IMR-90 (cell line): ENCODE data around the gene IL15RA. TPM values are rescaled to one million over a fixed set of nuclear protein-coding genes. Genes with fewer than 3 reads are reported as not detected.

Experiments
- ATAC-seq: fragments of 200-7000 bp; cut with Tn5 transposase; 2 replicates; pipeline ENCODE4 v1.9.1; 2020; ENCODE audit warnings: low read depth, mild to moderate bottlenecking, moderate library complexity
- BruUV-seq: library from RNA; stranded (reverse); fragments of 400-500 nt; replicated peaks from 2 replicates; lab custom pipeline; 2021; lab: Mats Ljungman, UMichigan
- CTCF ChIA-PET: fragments of 300-600 bp; formaldehyde crosslinking; extraction: SDS; loops from one replicate; lab custom pipeline; 2021; ENCODE audit warnings: antibody characterized with exemption; lab: Yijun Ruan, JAX
- POLR2A ChIA-PET: fragments of 300-600 bp; sonication (Branson Sonifier 250); formaldehyde crosslinking; loops from one replicate; lab custom pipeline; 2022; ENCODE audit warnings: antibody characterized with exemption; ENCODE audit not compliant: unreplicated experiment; lab: Charles Lee
- DNase-seq: peaks from one replicate; pipeline ENCODE4 v3.0.0; 2013
- H2AFZ ChIP-seq: replicated peaks from 2 replicates; pipeline ENCODE3; 2013; ENCODE audit warnings: low read length, mild to moderate bottlenecking; ENCODE audit not compliant: poor library complexity
- H2AK5ac ChIP-seq: 2 replicates; pipeline ENCODE4 v1.6.1; 2013; ENCODE audit warnings: low read depth, low read length, inconsistent platforms
- H2AK9ac ChIP-seq: replicated peaks from 2 replicates; pipeline ENCODE3; 2013; ENCODE audit warnings: mild to moderate bottlenecking, low read depth, low read length, moderate library complexity; ENCODE audit not compliant: poor library complexity
- H2BK120ac ChIP-seq: 2 replicates; pipeline ENCODE4 v1.6.1; 2013; ENCODE audit warnings: low read depth, low read length, inconsistent platforms
- H2BK15ac ChIP-seq: 3 replicates; pipeline ENCODE4 v1.6.1; 2013; ENCODE audit warnings: low read depth, low read length, inconsistent platforms
- H2BK20ac ChIP-seq: 2 replicates; pipeline ENCODE4 v1.6.1; 2013; ENCODE audit warnings: low read depth, mild to moderate bottlenecking, inconsistent platforms, low read length, moderate library complexity
- H2BK5ac ChIP-seq: 2 replicates; pipeline ENCODE4 v1.6.1; 2013; ENCODE audit warnings: mild to moderate bottlenecking, low read depth, low read length, inconsistent platforms; ENCODE audit not compliant: poor library complexity, severe bottlenecking
- H3K14ac ChIP-seq: replicated peaks from 2 replicates; pipeline ENCODE4 v1.6.1; 2013; ENCODE audit warnings: low read depth, low read length, inconsistent platforms
- H3K18ac ChIP-seq: 2 replicates; pipeline ENCODE4 v1.6.1; 2013; ENCODE audit warnings: low read depth, low read length, control low read depth
- H3K23ac ChIP-seq: 2 replicates; pipeline ENCODE4 v1.6.1; 2013; ENCODE audit warnings: low read depth, low read length, inconsistent platforms
- H3K27ac ChIP-seq: 2 replicates; pipeline ENCODE4 v1.5.1; 2013; ENCODE audit warnings: mild to moderate bottlenecking, control low read depth, low read length; ENCODE audit not compliant: insufficient read depth
- H3K27me3 ChIP-seq: 2 replicates; pipeline ENCODE4 v1.6.1; 2013; ENCODE audit warnings: low read length; ENCODE audit not compliant: control insufficient read depth, insufficient read depth
- H3K36me3 ChIP-seq: 2 replicates; pipeline ENCODE4 v1.6.1; 2013; ENCODE audit warnings: low read length, mixed read lengths; ENCODE audit not compliant: control insufficient read depth, insufficient read depth
- H3K4ac ChIP-seq: 2 replicates; pipeline ENCODE4 v1.6.1; 2013; ENCODE audit warnings: low read depth, low read length, inconsistent platforms
- H3K4me1 ChIP-seq: 2 replicates; pipeline ENCODE4 v1.6.1; 2013; ENCODE audit warnings: low read length, mixed read lengths; ENCODE audit not compliant: control insufficient read depth, insufficient read depth
- H3K4me2 ChIP-seq: 2 replicates; pipeline ENCODE4 v1.6.1; 2013; ENCODE audit warnings: low read depth, mild to moderate bottlenecking, control low read depth, low read length, moderate library complexity
- H3K4me3 ChIP-seq: 2 replicates; pipeline ENCODE4 v1.5.1; 2013; ENCODE audit warnings: low read depth, mild to moderate bottlenecking, control low read depth, low read length, moderate library complexity; ENCODE audit not compliant: insufficient read depth
- H3K56ac ChIP-seq: 2 replicates; pipeline ENCODE4 v1.6.1; 2013; ENCODE audit warnings: low read length, inconsistent platforms; ENCODE audit not compliant: insufficient read depth; ENCODE audit errors: extremely low read depth
- H3K79me1 ChIP-seq, 2 experiments: 2 replicates each; pipeline ENCODE4 v1.6.1; 2013; ENCODE audit warnings: low read length in 2 of 2, inconsistent platforms in 1 of 2, low read depth in 1 of 2
- H3K9ac ChIP-seq: 2 replicates; pipeline ENCODE4 v1.6.1; 2013; ENCODE audit warnings: low read depth, low read length, control low read depth
- H3K9me1 ChIP-seq: 2 replicates; pipeline ENCODE4 v1.6.1; 2013; ENCODE audit warnings: low read length, inconsistent platforms; ENCODE audit not compliant: insufficient read depth
- H3K9me3 ChIP-seq: 2 replicates; pipeline ENCODE4 v1.6.1; 2013; ENCODE audit warnings: low read length; ENCODE audit not compliant: control insufficient read depth, insufficient read depth
- H4K20me1 ChIP-seq: 2 replicates; pipeline ENCODE4 v1.6.1; 2013; ENCODE audit warnings: low read length, inconsistent platforms; ENCODE audit not compliant: insufficient read depth
- H4K5ac ChIP-seq: 2 replicates; pipeline ENCODE4 v1.6.1; 2013; ENCODE audit warnings: mild to moderate bottlenecking, low read depth, low read length, control low read depth
- H4K8ac ChIP-seq, 2 experiments: 2 replicates each; pipeline ENCODE4 v1.6.1; 2013; ENCODE audit warnings: low read depth in 2 of 2, low read length in 2 of 2, control low read depth in 1 of 2, inconsistent platforms in 1 of 2
- H4K91ac ChIP-seq: 2 replicates; pipeline ENCODE4 v1.6.1; 2013; ENCODE audit warnings: low read depth, low read length, inconsistent platforms; ENCODE audit not compliant: insufficient read depth
- CEBPB ChIP-seq: IDR thresholded peaks from 2 replicates; pipeline ENCODE4 v1.6.1; 2012; ENCODE audit warnings: low read depth, low read length, improper control_type of control experiment
- CTCF ChIP-seq: conservative IDR thresholded peaks from 2 replicates; pipeline ENCODE4 v1.5.1; 2012; ENCODE audit warnings: mild to moderate bottlenecking, low read depth, low read length, improper control_type of control experiment
- ELK1 ChIP-seq: fragments of 150-350 bp; IDR thresholded peaks from 2 replicates; pipeline ENCODE4 v1.6.1; 2016; ENCODE audit warnings: low read depth, mild to moderate bottlenecking, low read length, moderate library complexity, borderline replicate concordance
- MXI1 ChIP-seq: IDR thresholded peaks from 2 replicates; pipeline ENCODE4 v1.6.1; 2012; ENCODE audit warnings: low read depth, mild to moderate bottlenecking, low read length, moderate library complexity, borderline replicate concordance
- RAD21 ChIP-seq: IDR thresholded peaks from 2 replicates; pipeline ENCODE4 v1.6.1; 2012; ENCODE audit warnings: low read length, improper control_type of control experiment
- RCOR1 ChIP-seq: IDR thresholded peaks from 2 replicates; pipeline ENCODE4 v1.6.1; 2012; ENCODE audit warnings: mild to moderate bottlenecking, low read length, improper control_type of control experiment; ENCODE audit not compliant: insufficient replicate concordance
- RFX5 ChIP-seq: IDR thresholded peaks from 2 replicates; pipeline ENCODE4 v1.8.0; 2012; ENCODE audit warnings: low read depth, mild to moderate bottlenecking, low read length, moderate library complexity
- SMC3 ChIP-seq: fragments of 150-350 bp; IDR thresholded peaks from 2 replicates; pipeline ENCODE4 v1.6.1; 2016; ENCODE audit warnings: low read depth, mild to moderate bottlenecking, antibody characterized with exemption, low read length, moderate library complexity
- USF2 ChIP-seq: fragments of 150-350 bp; IDR thresholded peaks from 2 replicates; pipeline ENCODE4 v1.6.1; 2017; ENCODE audit warnings: mild to moderate bottlenecking, antibody characterized with exemption, low read length, low read depth
- WGBS, 2 experiments: methylation state at CpG; one replicate each; pipeline versions ENCODE4 v1.1.5 to v1.1.7; 2013; ENCODE audit warnings: missing lambda C conversion rate in 2 of 2; ENCODE audit not compliant: insufficient read length in 1 of 2; ENCODE audit errors: extremely low coverage in 2 of 2; 5-methylcytosine and 5-hydroxymethylcytosine counted together
- dilution Hi-C: fragments of 300-500 bp; cut with HindIII; formaldehyde crosslinking; loops from one replicate; pipeline ENCODE4 v1.14.3; 2018; ENCODE audit warnings: low sequenced_read_pairs; ENCODE audit not compliant: unreplicated experiment
- in situ Hi-C: fragments of 300-500 bp; cut with MboI; formaldehyde crosslinking; loops from 3 replicates; pipeline ENCODE4 v1.14.3; 2019; ENCODE audit warnings: low sequenced_read_pairs, inconsistent platforms, mixed read lengths
- intact Hi-C: fragments of 100-400 bp; cut with micrococcal nuclease; formaldehyde crosslinking; loops from 2 replicates; pipeline ENCODE4 v1.10.0; 2022
- polyA plus RNA-seq, 3 experiments: library from polyadenylated mRNA; depleted of rRNA; stranded (reverse); fragments of >200 nt; gene quantifications; 2 replicates each; pipeline ENCODE4 v1.2.3, GENCODE V29; 2012; ENCODE audit warnings: low replicate concordance in 1 of 3
- total RNA-seq: library from RNA; depleted of rRNA; stranded (reverse); fragments of >200 nt; gene quantifications from 2 replicates; pipeline ENCODE4 v1.2.3, GENCODE V29; 2012

IL15RA gene
- total and polyA plus RNA-seq, 2 of the 4 experiments (the other 2 are of a cell fraction): 2.0 to 7.6 TPM

- Histone ChIP-seq H3K27me3 (peaks cover 4% of the 10 kb centered on the region), H3K56ac (no peak overlapping the region), H4K20me1 (no peaks in the 10 kb centered on the region), H3K18ac (no peak overlapping the region), H3K23ac (no peak overlapping the region), H2BK120ac (no peak overlapping the region), H2BK20ac (no peak overlapping the region), H3K4me1 (peaks cover 4% of the 10 kb centered on the region; the same call in 1 of the 2 replicates), H2BK5ac (no peak overlapping the region), H4K5ac (no peak overlapping the region), H2BK15ac (no peak overlapping the region), H3K9me1 (no peaks in the 10 kb centered on the region; the same call in 1 of the 2 replicates), H4K8ac (no peak overlapping the region), H3K14ac (no peak overlapping the region), H3K4me3 (no peak overlapping the region), H3K4me2 (no peak overlapping the region), H2AFZ (no peak overlapping the region), H3K4ac (no peak overlapping the region), H3K36me3 (no peaks in the 10 kb centered on the region), H3K9me3 (peaks cover 4% of the 10 kb centered on the region), H3K9ac (no peak overlapping the region), H2AK9ac (no peak overlapping the region), H4K91ac (no peak overlapping the region), H3K79me1 (no peaks in the 10 kb centered on the region), H3K27ac (no peak overlapping the region), H2AK5ac (no peak overlapping the region)
- ChIA-PET POLR2A (no interaction called here), CTCF (no interaction called here)
- BruUV-seq: no TSS peak
- ATAC-seq (no peak), DNase-seq (no peak)
- intact Hi-C loops (no loop called here), in situ Hi-C loops (no loop called here), dilution Hi-C loops (no loop called here)
- TF ChIP-seq RCOR1 (no peak), MXI1 (no peak), RAD21 (no peak), USF2 (no peak), ELK1 (no peak), RFX5 (no peak), CTCF (no peak), SMC3 (no peak), CEBPB (no peak)
- WGBS, 2 experiments: 90% methylated on average over 4 of the region's 10 CpGs; no CpG with 5 or more reads in 1 of the 2 experiments
Measured at GRCh38 chr10:5988336-5988920, 11.1 kb upstream of the IL15RA start.
